ENCODE results near the gene C16orf54.

DNA sequence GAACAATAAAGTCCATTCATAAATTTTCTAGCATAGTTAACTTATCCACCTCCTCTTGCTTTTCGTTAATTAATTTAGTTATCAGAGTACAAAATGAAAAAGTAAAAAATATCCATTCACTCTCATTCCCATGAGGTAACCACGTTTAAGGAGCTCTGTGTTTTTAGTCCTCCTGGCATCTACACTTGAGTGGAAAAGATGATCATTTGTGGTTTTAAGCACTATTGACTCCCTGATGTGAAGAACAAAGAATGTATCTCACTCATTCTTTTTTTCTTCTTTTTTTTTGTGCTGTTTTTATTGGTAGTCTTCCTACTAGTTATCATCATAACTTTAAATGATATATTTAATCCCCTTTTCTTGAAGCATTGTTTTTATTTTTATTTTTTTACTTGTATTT lies 40.8 kb downstream of the C16orf54 start:
- TF ChIP-seq POLR2A (IDR thresholded peaks at IDR 0.05) (no peak), EP300 (IDR thresholded peaks at IDR 0.05) (no peak)
- TF ChIP-seq, protein P1, sequence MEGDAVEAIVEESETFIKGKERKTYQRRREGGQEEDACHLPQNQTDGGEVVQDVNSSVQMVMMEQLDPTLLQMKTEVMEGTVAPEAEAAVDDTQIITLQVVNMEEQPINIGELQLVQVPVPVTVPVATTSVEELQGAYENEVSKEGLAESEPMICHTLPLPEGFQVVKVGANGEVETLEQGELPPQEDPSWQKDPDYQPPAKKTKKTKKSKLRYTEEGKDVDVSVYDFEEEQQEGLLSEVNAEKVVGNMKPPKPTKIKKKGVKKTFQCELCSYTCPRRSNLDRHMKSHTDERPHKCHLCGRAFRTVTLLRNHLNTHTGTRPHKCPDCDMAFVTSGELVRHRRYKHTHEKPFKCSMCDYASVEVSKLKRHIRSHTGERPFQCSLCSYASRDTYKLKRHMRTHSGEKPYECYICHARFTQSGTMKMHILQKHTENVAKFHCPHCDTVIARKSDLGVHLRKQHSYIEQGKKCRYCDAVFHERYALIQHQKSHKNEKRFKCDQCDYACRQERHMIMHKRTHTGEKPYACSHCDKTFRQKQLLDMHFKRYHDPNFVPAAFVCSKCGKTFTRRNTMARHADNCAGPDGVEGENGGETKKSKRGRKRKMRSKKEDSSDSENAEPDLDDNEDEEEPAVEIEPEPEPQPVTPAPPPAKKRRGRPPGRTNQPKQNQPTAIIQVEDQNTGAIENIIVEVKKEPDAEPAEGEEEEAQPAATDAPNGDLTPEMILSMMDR (IDR thresholded peaks at IDR 0.05): no peak

Data from sigmoid colon (tissue), 4 donors.